Esophagus muscularis mucosa (tissue), 4 donors: ENCODE measurements around the gene CES2. TPM values are rescaled to one million over a fixed set of nuclear protein-coding genes. Genes with fewer than 3 reads are reported as not detected.
"Not testable (repeated sequence)": the region's sequence is repeated elsewhere in the genome, so short reads cannot be mapped to it uniquely, and the experiment has no call there.

Experiments
- DNase-seq: peaks from one replicate; pipeline ENCODE4 v3.0.0-alpha.2; 2017; ENCODE audit errors: extremely low spot score
- H3K27ac ChIP-seq, 4 donors: fragments of 200-600 bp; sonication (generic); replicated peaks in 1 of 4; 1 replicate in 3 of 4; 2 replicates in 1 of 4; pipeline ENCODE4 v1.5.1; 2016 to 2019; ENCODE audit warnings: mild to moderate bottlenecking in 1 of 4
- H3K27me3 ChIP-seq, 4 donors: fragments of 200-600 bp; sonication (generic); one replicate each; pipeline versions ENCODE4 v1.5.1 to v1.6.0; 2016 to 2019
- H3K36me3 ChIP-seq, 4 donors: fragments of 200-600 bp; sonication (generic); one replicate each; pipeline ENCODE4 v1.5.1; 2016 to 2019
- H3K4me1 ChIP-seq, 4 donors: fragments of 200-600 bp; sonication (generic); one replicate each; pipeline ENCODE4 v1.5.1; 2016 to 2019
- H3K4me3 ChIP-seq, 4 donors: fragments of 200-600 bp; sonication (generic); 1 replicate in 2 of 4; 2 replicates in 2 of 4; pipeline ENCODE4 v1.5.1; 2016 to 2019; ENCODE audit warnings: mild to moderate bottlenecking in 4 of 4, moderate library complexity in 1 of 4
- H3K9me3 ChIP-seq, 4 donors: fragments of 200-600 bp; sonication (generic); 1 replicate in 3 of 4; 2 replicates in 1 of 4; pipeline ENCODE4 v1.5.1; 2016 to 2019
- CTCF ChIP-seq, 3 experiments: fragments of 200-600 bp in 2 of 3; fragments of 450-650 bp in 1 of 3; sonication (generic) in 2 of 3; IDR thresholded peaks; one replicate each; pipeline ENCODE4 v1.5.1; 2017 to 2019; ENCODE audit warnings: antibody characterized with exemption in 3 of 3, mild to moderate bottlenecking in 2 of 3, moderate library complexity in 1 of 3
- EP300 ChIP-seq: sonication (generic); formaldehyde crosslinking; IDR thresholded peaks from one replicate; pipeline ENCODE4 v1.6.1; 2017; ENCODE audit warnings: antibody characterized with exemption
- POLR2A ChIP-seq: fragments of 450-650 bp; IDR thresholded peaks from one replicate; pipeline ENCODE4 v1.6.1; 2017; ENCODE audit warnings: antibody characterized with exemption, moderate library complexity, mild to moderate bottlenecking, low read depth
- POLR2AphosphoS5 ChIP-seq, 2 donors: sonication (generic); formaldehyde crosslinking; IDR thresholded peaks; one replicate each; pipeline ENCODE4 v1.6.1; 2017; ENCODE audit warnings: antibody characterized with exemption in 2 of 2
- WGBS: methylation state at CpG from one replicate; pipeline ENCODE4 v1.1.5; 2018; 5-methylcytosine and 5-hydroxymethylcytosine counted together
- intact Hi-C: fragments of 100-400 bp; cut with DNase I; formaldehyde crosslinking; loops from one replicate; pipeline ENCODE4 v1.15.1; 2023
- total RNA-seq, 4 donors: library from RNA; depleted of rRNA; stranded (reverse); fragments of >200 nt; gene quantifications; one replicate each; pipeline versions ENCODE4 v1.1.0 to v1.2.1, GENCODE V29; 2016

CES2 gene
- total RNA-seq, 4 donors from 2014 or later = 22.0 to 29.7 (median 26.8) TPM

GRCh38 chr16:66954097-66954659, 18.9 kb downstream of the CES2 start:
- H3K27ac ChIP-seq = no peak overlapping the region
- DNase-seq = no peak
- WGBS = 26% methylated on average over 8 of the region's 8 CpGs
- H3K4me1 ChIP-seq = peaks cover 0 to 3% (median under 1%) of the 10 kb centered on the region in 4 donors
- TF ChIP-seq CTCF (IDR thresholded peaks at IDR 0.05) = peak; percentile 74 to 82 (median 80)
- TF ChIP-seq POLR2A = no peak
- no peak for TF ChIP-seq EP300
- peak in 1 of 2 donors; percentile 20 for TF ChIP-seq POLR2AphosphoS5 (IDR thresholded peaks at IDR 0.05)
- no peaks in the 10 kb centered on the region for H3K9me3 ChIP-seq
- intact Hi-C loops = no loop called here
- no peak overlapping the region for H3K4me3 ChIP-seq
- no peaks in the 10 kb centered on the region for H3K36me3 ChIP-seq
- H3K27me3 ChIP-seq = peaks cover 0 to 21% (median 0%) of the 10 kb centered on the region in 4 donors

DNA sequence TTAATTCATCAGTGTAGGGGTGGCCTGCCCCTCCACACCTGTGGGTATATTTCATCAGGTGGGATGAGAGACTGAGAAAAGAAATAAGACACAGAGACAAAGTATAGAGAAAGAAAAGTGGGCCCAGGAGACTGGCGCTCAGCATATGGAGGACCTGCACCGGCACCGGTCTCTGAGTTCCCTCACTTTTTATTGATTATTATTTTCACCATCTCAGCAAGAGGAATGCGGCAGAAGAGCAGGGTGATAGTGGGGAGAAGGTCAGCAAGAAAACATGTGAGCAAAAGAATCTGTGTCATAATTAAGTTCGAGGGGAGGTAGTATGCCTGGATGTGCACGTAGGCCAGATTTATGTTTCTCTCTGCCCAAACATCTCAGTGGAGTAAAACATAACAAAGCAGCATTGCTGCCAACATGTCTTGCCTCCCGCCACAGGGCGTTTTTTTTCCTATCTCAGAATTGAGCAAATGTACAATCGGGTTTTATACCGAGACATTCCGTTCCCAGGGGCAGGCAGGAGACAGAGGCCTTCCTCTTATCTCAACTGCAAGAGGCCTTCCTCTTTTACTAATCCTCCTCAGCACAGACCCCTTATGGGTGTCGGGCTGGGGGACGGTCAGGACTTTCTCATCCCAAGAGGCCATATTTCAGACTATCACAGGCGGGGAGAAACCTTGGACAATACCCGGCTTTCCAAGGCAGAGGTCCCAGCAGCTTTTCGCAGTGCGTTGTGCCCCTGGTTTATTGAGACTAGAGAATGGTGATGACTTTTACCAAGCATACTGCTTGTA, 20.2 kb downstream of the CES2 start:
- H3K4me1 ChIP-seq, DNase-seq, H3K36me3 ChIP-seq, H3K27ac ChIP-seq, H3K4me3 ChIP-seq, H3K9me3 ChIP-seq, intact Hi-C loops: not testable (repeated sequence)
- peaks cover 0 to 11% (median 0%) of the 10 kb centered on the region in 4 donors for H3K27me3 ChIP-seq
- 78% methylated on average over 17 of the region's 17 CpGs for WGBS

GRCh38 chr16:66956154-66956457, 20.8 kb downstream of the CES2 start:
- H3K27ac ChIP-seq, H3K4me1 ChIP-seq, DNase-seq, intact Hi-C loops, H3K27me3 ChIP-seq, H3K36me3 ChIP-seq, H3K4me3 ChIP-seq, H3K9me3 ChIP-seq: not testable (repeated sequence)
- WGBS = 92% methylated on average over 1 of the region's 1 CpG

DNA sequence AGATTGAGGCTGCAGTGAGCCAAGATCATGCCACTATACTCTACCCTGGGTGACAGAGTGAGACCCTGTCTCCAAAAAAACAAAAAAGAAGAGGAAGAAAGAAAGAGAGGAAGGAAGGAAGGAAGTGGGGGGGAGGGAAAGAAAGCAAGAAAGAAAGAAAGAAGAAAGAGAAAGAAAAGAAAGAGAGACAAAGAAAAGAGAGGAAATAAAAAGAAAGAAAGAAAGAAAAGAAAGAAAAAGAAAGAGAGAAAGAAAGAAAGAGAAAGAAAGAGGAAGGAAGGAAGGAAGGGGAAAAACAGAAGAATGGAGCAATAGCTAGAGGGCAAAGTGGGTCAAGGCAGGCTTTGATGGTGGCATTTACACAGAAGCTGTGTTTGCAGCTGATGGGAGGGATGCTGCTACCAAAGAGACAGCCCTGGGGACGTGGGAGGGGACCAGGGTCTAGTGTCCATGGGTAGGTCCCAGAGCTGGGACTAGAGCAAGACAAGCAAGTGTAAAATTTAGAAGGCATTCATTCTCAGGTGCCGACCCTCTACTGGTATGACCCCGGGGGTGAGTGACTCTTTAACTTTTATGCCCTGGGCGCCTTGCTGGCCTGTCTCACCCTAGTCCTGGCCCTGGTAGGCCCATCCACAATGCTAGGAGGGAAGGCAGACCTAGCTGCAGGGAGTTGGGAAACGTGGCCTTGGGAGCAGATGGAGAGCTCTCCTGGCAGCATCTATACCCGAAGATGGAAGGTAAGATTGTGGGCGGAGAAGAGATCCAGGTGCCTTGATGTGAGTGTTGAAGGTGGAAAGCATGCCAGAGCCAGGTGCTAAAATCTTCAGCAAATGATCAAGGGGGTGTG, 23.8 kb downstream of the CES2 start:
- TF ChIP-seq POLR2A (no peak), CTCF (IDR thresholded peaks at IDR 0.05) (no peak), POLR2AphosphoS5 (IDR thresholded peaks at IDR 0.05) (no peak), EP300 (no peak)
- no peak for DNase-seq
- Histone ChIP-seq H3K4me3 (no peak overlapping the region), H3K36me3 (no peaks in the 10 kb centered on the region), H3K27ac (no peak overlapping the region), H3K27me3 (peaks cover 0 to 3% (median 0%) of the 10 kb centered on the region in 4 donors), H3K9me3 (no peaks in the 10 kb centered on the region), H3K4me1 (no peaks in the 10 kb centered on the region)
- WGBS = 78% methylated on average over 7 of the region's 7 CpGs
- intact Hi-C loops = no loop called here

DNA sequence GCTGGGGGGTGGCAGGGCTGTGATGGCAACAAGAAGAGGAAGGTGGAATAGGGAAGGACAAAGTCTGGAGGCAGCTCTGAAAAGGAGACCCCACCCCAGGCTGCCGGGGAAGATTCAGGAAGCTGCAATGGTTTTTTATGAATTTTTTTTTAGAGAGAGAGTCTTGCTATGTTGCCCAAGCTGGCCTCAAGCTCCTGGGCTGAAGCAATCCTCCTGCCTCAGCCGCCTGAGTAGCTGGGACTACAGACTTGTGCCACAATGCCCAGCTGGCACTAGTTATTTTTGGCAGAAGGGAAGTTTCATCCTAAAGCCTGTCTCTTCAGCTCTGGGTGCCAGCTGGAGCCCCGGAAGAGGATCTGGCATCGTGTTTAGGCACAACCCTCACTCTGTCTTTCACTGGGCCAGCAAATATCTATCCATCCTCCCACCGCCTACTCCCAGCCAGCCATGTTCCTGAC, 24.4 kb downstream of the CES2 start:
- Histone ChIP-seq H3K4me3 (no peak overlapping the region), H3K9me3 (no peaks in the 10 kb centered on the region), H3K27ac (no peak overlapping the region), H3K36me3 (no peaks in the 10 kb centered on the region), H3K4me1 (no peaks in the 10 kb centered on the region), H3K27me3 (peaks cover 0 to 6% (median 0%) of the 10 kb centered on the region in 4 donors)
- intact Hi-C loops = no loop called here
- no peak for TF ChIP-seq EP300
- TF ChIP-seq POLR2A = no peak
- TF ChIP-seq CTCF (IDR thresholded peaks at IDR 0.05) = no peak
- no peak for TF ChIP-seq POLR2AphosphoS5 (IDR thresholded peaks at IDR 0.05)
- 64% methylated on average over 5 of the region's 5 CpGs for WGBS
- no peak for DNase-seq
